Islet precursor cell (in vitro differentiated cells): ENCODE measurements around the gene HSD11B1L.
A peak's percentile ranks its signal among the peaks of the same experiment; 100 is the strongest.

Experiments used
- DNase-seq: peaks from one replicate; pipeline ENCODE4 v3.0.0-alpha.2; 2018

Gene HSD11B1L

GRCh38 chr19:5680437-5681368, at the start of gene HSD11B1L, which contains the start of gene MICOS13:
Gene HSD11B1L, plus strand, starts transcription at chr19:5681027. Its CDS starts 3,806 bp downstream, at chr19:5684833.
Gene MICOS13, minus strand, starts transcription at chr19:5680516. Its CDS starts 30 bp downstream, at chr19:5680486.
- peak; percentile 99 for DNase-seq

GRCh38 chr19:5631567-5632240, 49.1 kb upstream of the HSD11B1L start:
- no peak for DNase-seq

- no peak for DNase-seq
Measured at GRCh38 chr19:5632241-5632612, 48.6 kb upstream of the HSD11B1L start.

- no peak for DNase-seq
Measured at GRCh38 chr19:5632657-5633056, 48.2 kb upstream of the HSD11B1L start.

- DNase-seq = no peak
Measured at GRCh38 chr19:5635427-5635826, 45.4 kb upstream of the HSD11B1L start.

GRCh38 chr19:5637971-5638370, 42.9 kb upstream of the HSD11B1L start:
- no peak for DNase-seq

GRCh38 chr19:5641171-5641570, 39.7 kb upstream of the HSD11B1L start:
- DNase-seq = no peak

GRCh38 chr19:5642204-5642603, 38.6 kb upstream of the HSD11B1L start:
- no peak for DNase-seq

- DNase-seq = no peak
Measured at GRCh38 chr19:5643060-5643459, 37.8 kb upstream of the HSD11B1L start.

- no peak for DNase-seq
Measured at GRCh38 chr19:5644037-5644436, 36.8 kb upstream of the HSD11B1L start.

- DNase-seq = no peak
Measured at GRCh38 chr19:5645409-5645808, 35.4 kb upstream of the HSD11B1L start.

- no peak for DNase-seq
Measured at GRCh38 chr19:5646703-5647102, 34.1 kb upstream of the HSD11B1L start.

- no peak for DNase-seq
Measured at GRCh38 chr19:5648464-5648863, 32.4 kb upstream of the HSD11B1L start.

- DNase-seq = no peak
Measured at GRCh38 chr19:5651361-5651760, 29.5 kb upstream of the HSD11B1L start.

GRCh38 chr19:5652261-5652660, 28.6 kb upstream of the HSD11B1L start:
- no peak for DNase-seq

GRCh38 chr19:5654931-5655330, 25.9 kb upstream of the HSD11B1L start:
- DNase-seq = no peak

GRCh38 chr19:5655412-5655811, 25.4 kb upstream of the HSD11B1L start:
- DNase-seq = no peak

GRCh38 chr19:5661483-5661882, 19.3 kb upstream of the HSD11B1L start:
- DNase-seq = no peak

GRCh38 chr19:5663904-5664303, 16.9 kb upstream of the HSD11B1L start:
- DNase-seq = no peak

- DNase-seq = no peak
Measured at GRCh38 chr19:5664515-5664914, 16.3 kb upstream of the HSD11B1L start.

- no peak for DNase-seq
Measured at GRCh38 chr19:5665781-5666513, 14.9 kb upstream of the HSD11B1L start.

- no peak for DNase-seq
Measured at GRCh38 chr19:5666921-5667610, 13.8 kb upstream of the HSD11B1L start.
